Right ventricle myocardium inferior (tissue), 1 donor: Measurements from ENCODE around the gene CHTF8. TPM values are rescaled to one million over a fixed set of nuclear protein-coding genes. Genes with fewer than 3 reads are reported as not detected.

Source experiments
- ATAC-seq: fragments of 200-7000 bp; cut with Tn5 transposase; one replicate; pipeline ENCODE4 v1.9.1; 2020; ENCODE audit warnings: mild to moderate bottlenecking, moderate library complexity
- DNase-seq: peaks from one replicate; pipeline ENCODE4 v3.0.0; 2021; ENCODE audit errors: missing footprints
- intact Hi-C: fragments of 100-400 bp; cut with DNase I; formaldehyde crosslinking; loops from one replicate; pipeline ENCODE4 v1.11.0; 2022
- total RNA-seq: library from RNA; stranded (reverse); fragmentation: NEBNext Ultra II Directional; extraction: Animal tissue kit (Norgen Biotek cat#: 25700); gene quantifications from one replicate; pipeline ENCODE4 v1.2.1, GENCODE V29; 2021
- donor health status: DM: no; HTN: yes; CAD: no; lungs with severe emphysema.

Gene CHTF8
- total RNA-seq, 1 donor from 2014 or later, result 58.3 TPM

DNA sequence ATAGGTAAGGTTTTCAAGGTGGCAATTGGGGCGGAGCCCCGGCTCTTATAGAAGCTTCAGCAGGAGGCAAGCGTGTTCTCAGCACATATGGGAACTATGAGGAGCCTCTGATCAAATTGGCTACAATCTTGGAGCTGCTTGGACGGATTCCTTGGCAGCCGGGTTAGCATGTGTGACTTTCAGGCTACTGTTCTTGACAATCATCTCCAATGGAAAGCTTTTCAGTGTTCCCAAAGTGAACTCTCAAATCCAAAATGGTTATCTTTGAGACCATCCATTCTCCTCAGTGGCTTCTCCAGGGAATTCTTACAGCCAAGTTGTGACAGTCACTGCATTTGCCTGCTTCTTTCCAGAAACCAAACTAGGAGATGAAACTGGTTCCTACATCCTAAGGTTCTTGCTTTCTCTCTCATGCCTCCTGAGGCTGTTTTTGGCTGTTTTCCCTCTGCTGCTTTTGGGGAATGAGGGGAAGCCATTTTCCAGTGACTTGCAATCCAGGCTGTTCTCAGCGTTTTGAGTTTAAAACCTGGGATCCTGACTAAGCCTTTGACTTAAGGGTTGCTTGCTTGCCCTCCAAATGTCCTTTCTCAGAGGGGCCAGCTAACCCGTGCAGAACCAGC is 16.0 kb downstream of the CHTF8 start:
- DNase-seq, result no peak
- no peak for ATAC-seq
- intact Hi-C loops, result no loop called here

GRCh38 chr16:69115837-69116236 is 16.6 kb downstream of the CHTF8 start:
- intact Hi-C loops, result no loop called here
- DNase-seq (no peak), ATAC-seq (no peak)

DNA sequence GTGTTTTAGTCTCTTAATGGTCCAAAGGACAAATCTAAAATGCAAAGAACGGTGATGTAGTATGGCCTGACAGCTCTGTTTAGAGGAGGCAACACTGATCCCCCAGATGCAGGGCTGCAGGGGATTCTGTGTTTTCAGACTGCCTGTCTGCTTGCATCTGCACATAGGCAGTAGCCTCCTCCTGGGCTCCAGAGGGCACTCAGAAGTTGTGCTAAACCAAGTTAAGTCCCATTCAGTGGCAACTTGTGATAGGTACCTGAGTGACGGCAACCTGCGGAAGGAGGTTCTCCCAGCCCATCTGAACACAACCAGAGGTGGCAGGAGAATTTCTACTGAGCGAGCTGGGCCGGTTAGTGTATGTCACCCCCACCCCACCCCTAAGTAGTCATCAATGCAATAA is 17.0 kb downstream of the CHTF8 start:
- ATAC-seq (no peak), DNase-seq (peak; percentile 35)
- intact Hi-C loops, result no loop called here

- ATAC-seq (no peak), DNase-seq (no peak)
- intact Hi-C loops, result no loop called here
These were observed 17.4 kb downstream of the CHTF8 start for GRCh38 chr16:69114976-69115355.

DNA sequence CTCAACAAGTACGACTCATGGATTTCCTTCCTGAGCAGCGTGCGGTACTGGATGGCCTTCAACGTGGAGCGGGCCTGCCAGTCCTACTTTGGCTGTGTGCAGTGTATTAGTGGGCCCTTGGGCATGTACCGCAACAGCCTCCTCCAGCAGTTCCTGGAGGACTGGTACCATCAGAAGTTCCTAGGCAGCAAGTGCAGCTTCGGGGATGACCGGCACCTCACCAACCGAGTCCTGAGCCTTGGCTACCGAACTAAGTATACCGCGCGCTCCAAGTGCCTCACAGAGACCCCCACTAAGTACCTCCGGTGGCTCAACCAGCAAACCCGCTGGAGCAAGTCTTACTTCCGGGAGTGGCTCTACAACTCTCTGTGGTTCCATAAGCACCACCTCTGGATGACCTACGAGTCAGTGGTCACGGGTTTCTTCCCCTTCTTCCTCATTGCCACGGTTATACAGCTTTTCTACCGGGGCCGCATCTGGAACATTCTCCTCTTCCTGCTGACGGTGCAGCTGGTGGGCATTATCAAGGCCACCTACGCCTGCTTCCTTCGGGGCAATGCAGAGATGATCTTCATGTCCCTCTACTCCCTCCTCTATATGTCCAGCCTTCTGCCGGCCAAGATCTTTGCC is 17.9 kb downstream of the CHTF8 start:
- DNase-seq (peak; percentile 43), ATAC-seq (no peak)
- intact Hi-C loops, result no loop called here

DNA sequence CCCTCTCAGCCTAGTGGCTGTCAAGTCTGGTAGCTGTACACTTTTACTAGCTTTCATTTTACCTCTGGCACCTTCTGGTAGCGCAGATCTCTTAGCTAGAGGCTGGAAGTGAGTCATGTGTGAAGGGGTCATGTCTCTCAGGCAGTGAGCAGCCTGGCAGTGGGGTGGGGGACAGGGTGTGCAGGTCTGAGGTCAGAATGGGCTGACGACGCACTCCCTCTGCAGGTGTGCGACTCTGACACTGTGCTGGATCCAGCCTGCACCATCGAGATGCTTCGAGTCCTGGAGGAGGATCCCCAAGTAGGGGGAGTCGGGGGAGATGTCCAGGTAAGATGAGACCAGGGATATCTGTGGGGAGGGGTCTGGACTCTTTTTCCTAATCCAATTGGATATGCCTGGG is 19.2 kb downstream of the CHTF8 start:
- peak; percentile 21 for DNase-seq
- intact Hi-C loops, result no loop called here
- no peak for ATAC-seq

- DNase-seq (peak; percentile 67), ATAC-seq (peak; percentile 44)
- intact Hi-C loops, result no loop called here
These were observed 19.9 kb downstream of the CHTF8 start for GRCh38 chr16:69112285-69113129.

GRCh38 chr16:69111876-69112230 is 20.5 kb downstream of the CHTF8 start:
- intact Hi-C loops, result no loop called here
- DNase-seq, result peak; percentile 27
- no peak for ATAC-seq

GRCh38 chr16:69111216-69111875 is 21.0 kb downstream of the CHTF8 start:
- ATAC-seq, result no peak
- intact Hi-C loops, result no loop called here
- peak; percentile 43 for DNase-seq

DNA sequence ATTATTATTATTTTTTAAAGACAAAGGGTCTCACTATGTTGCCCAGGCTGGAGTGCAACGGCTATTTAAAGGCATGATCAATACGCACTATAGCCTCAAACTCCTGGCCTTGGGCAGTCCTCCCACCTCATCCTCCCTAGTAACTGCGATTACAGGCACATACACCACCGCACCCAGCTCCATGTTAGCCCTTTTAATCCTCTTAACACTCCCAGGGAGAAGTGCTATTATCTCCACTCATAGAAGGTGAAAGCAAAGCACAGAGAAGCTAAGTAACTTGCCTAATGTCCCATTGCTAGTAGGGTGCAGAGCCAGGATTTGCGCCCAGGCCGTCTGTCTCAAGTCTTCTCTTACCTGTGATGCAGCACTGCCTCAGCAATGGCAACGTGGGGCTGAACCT is 22.0 kb downstream of the CHTF8 start:
- intact Hi-C loops, result no loop called here
- no peak for ATAC-seq
- DNase-seq, result no peak

GRCh38 chr16:69109486-69110270 is 22.7 kb downstream of the CHTF8 start:
- peak; percentile 41 for DNase-seq
- intact Hi-C loops, result loop anchor here (5.0 kb wide), 1 partner anchor 207 kb away; no protein-coding TSS in a partner anchor
- no peak for ATAC-seq

DNA sequence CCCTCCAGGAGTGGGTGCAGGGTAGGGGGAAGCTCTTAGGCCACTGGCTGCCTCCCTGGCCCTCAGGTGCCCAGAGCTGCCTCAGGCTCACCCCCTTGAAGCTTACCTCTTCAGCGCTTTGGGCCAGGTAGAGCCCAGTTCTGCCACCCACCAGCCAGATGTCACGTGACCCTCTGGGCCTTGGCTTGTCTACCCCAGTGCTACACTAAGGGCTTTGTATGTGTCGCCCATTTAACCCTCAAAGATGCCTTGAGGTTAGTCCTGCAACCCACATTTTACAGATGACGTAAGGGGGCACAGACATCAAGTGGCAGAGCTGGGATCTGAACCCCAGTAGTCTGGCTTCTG is 23.5 kb downstream of the CHTF8 start:
- DNase-seq (peak; percentile 18), ATAC-seq (no peak)
- intact Hi-C loops, result loop anchor here (5.0 kb wide), 1 partner anchor 207 kb away; no protein-coding TSS in a partner anchor

DNA sequence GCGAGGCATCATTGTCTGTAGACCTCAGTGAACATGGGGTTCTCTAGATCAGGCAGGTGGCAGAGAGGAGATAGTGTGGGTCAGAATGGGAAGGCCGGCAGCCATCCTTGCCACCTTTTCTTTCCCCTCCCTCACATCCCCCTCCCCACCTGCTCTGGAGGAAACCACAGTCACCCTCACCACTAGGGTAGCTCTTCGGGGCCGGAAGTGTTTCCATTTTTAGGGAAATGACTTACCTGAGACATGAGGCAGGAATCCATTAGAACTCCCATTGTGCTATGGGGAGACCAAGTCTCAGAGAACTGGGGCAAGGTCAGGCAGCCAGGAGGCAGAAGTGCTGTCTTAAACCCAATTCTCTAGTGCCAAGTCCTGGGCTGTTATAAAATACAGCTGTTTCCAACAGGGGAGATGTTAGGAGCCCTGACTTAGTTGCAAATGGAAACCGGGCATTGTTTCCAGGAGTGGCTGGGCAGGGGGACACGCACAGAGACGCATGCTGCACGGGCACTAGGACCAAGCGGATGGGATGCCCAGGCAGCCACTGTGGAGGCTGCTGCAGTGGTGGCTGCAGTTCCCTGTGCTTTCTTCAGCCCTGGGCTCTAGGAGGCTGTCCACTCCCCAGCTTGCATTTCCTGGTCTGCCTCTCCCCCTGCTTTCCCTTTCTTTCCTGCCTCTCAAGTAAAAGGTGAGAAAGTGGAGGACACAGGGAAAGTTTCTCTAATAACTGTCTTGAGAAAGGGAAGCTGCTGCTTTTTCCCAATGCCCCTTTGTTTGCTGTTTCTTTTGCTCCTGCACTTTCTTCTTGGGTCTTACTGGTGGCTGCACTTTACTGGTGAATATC is 24.1 kb downstream of the CHTF8 start:
- intact Hi-C loops, result loop anchor here (5.0 kb wide), 1 partner anchor 206 kb away; no protein-coding TSS in a partner anchor
- ATAC-seq (no peak), DNase-seq (peak; percentile 20)

- intact Hi-C loops, result loop anchor here (5.0 kb wide), 1 partner anchor 205 kb away; no protein-coding TSS in a partner anchor
- peak; percentile 33 for ATAC-seq
- peak; percentile 20 for DNase-seq
These were observed 24.9 kb downstream of the CHTF8 start for GRCh38 chr16:69107316-69107962.

- DNase-seq (peak; percentile 23), ATAC-seq (no peak)
- intact Hi-C loops, result loop anchor here (5.0 kb wide), 1 partner anchor 204 kb away; no protein-coding TSS in a partner anchor
These were observed 25.7 kb downstream of the CHTF8 start for GRCh38 chr16:69106491-69107315.
